ENCODE results near the gene NOD1.
A peak's percentile ranks its signal among the peaks of the same experiment; 100 is the strongest.
"Not testable (repeated sequence)": the region's sequence is repeated elsewhere in the genome, so short reads cannot be mapped to it uniquely, and the experiment has no call there.

Gene NOD1

GRCh38 chr7:30478349-30479201 is at the start of gene NOD1:
NOD1 (minus strand) TSS chr7:30478784; CDS start chr7:30456921, 21,863 bp downstream.
- DNase-seq: peak; percentile 39 to 60

- not testable (repeated sequence) for DNase-seq
Observed at GRCh38 chr7:30527297-30527696, 48.7 kb upstream of the NOD1 start.

GRCh38 chr7:30526163-30526562 is 47.6 kb upstream of the NOD1 start:
- DNase-seq: no peak

DNA sequence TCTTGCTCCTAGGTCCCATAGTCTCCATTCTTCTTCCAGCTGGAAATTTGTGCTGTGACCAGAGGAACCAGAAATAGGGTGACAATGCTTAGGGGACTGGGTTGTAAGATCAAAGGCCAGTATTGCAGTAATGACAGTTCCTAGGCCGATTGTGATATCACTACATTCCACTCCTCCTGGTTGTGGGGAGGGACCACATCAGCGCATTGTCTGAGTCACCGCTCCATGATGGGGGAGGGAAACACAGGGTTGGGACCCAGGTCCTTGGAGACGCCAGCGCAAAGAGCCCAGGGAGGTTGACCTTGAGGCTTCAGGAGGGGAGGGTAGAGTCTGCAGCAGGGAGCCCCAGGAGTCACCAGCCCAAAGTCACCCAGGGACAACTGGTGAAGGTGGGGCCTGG is 46.8 kb upstream of the NOD1 start:
- no peak for DNase-seq

DNA sequence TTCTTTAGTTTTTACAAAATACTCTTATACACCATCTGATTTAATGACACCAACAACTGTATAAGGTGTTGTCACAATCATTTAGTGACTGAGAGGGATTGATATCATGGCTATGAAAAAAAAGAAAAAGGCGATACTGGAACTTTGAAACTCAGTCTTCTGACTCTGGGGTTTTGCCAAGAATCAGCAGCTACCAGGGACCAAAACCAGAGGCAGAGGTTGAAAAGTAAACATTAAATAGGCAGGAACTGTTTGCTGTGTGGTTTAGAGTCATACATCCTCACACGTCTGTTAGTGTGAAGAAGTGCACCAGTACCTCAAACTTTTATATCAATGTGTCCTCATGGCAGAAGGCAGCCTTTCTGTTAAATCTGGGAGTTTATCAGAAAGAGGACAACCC is 46.0 kb upstream of the NOD1 start:
- DNase-seq: no peak

GRCh38 chr7:30523466-30523865 is 44.9 kb upstream of the NOD1 start:
- no peak for DNase-seq

DNA sequence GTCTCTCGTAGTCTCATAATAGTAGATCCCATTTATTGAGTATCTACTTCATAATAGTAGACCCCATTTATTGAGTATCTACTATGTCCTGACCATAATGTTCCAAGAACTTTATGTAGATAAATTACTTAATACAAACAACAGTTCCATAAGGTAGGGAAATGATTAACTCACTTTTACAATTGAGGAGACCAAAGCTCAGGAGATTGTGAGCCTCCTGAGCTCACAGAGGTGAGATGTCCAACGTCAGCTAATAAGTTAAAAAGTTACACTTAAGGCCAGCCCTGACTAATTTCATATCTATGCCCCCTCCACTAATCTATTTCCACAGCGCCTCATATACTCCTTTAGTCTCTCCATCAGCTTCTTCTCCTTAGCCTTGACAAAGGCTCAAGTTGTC is 43.6 kb upstream of the NOD1 start:
- no peak for DNase-seq

- no peak for DNase-seq
Observed at GRCh38 chr7:30521532-30521931, 42.9 kb upstream of the NOD1 start.

DNA sequence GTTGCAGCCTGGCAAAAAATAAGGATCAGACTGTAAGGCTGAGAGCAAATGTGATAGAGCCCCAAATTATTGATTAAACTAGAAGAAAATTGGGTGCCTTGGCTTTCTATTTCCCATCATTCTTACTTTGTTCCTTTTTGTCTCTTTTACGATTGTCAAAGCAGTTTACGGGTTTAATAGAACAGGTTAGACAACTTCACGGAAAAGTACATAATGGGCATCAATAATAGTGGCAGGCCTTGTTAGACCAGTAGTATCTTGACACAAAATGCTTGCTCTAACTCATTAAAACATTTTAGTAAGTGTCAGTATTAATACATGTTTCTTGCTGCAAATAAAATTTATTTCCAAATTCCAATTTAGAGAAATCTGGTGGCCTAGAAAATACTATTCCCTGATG is 40.5 kb upstream of the NOD1 start:
- DNase-seq: no peak

DNA sequence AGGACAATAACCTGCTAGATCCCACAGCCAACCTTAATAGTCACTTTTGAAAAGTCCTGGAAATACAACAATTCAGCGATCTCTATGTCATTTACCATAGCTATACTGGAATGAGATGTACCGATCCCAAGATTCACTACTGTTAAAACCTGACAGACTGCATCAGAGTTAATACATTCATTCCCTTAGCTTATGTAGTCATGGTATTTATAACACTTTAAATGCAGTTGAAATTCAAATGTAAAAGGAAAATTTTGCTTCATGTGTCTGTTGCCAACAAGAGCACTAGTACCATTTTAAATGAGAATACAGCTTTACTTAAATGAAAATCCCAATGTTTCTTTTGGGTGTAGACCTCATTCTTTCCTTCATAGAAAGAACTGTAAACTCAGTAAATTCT is 37.2 kb upstream of the NOD1 start:
- DNase-seq: no peak

- DNase-seq: no peak
Observed at GRCh38 chr7:30514776-30515175, 36.2 kb upstream of the NOD1 start.

GRCh38 chr7:30514177-30514576 is 35.6 kb upstream of the NOD1 start:
- no peak for DNase-seq

GRCh38 chr7:30513762-30514161 is 35.2 kb upstream of the NOD1 start:
- no peak for DNase-seq

DNA sequence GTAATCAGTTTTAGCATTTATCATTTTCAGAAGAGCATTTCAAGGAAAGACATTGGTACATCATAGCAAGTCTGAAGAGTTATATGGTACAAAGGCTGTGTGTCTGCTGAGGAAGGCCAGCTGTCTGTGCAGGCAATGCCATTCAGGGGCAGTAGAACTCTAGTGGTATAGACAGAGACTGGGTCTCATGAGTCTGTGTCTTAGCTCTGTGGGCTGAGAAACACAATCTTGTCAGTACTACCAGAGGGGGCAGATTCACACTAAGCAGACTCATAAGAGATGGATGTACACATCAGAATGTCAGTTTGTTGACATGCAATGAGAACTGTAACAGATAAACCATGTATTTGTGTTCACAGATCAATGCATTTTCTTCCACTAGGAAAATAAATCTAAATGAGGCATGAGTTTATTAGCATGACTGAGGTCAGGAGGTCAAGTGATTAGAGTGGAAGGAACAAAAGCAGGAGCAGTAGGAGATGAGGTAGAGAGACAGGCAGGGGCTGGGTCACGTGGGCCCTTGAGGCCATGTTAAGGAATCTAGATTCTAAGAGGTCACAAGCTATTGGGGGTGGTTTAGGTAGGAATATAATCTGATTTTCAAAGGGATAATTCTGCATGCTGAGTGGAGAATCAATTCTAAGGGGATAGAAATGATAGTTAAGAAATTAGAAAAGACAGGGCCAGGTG is 33.5 kb upstream of the NOD1 start:
- no peak for DNase-seq

GRCh38 chr7:30511494-30511893 is 32.9 kb upstream of the NOD1 start:
- no peak for DNase-seq

DNA sequence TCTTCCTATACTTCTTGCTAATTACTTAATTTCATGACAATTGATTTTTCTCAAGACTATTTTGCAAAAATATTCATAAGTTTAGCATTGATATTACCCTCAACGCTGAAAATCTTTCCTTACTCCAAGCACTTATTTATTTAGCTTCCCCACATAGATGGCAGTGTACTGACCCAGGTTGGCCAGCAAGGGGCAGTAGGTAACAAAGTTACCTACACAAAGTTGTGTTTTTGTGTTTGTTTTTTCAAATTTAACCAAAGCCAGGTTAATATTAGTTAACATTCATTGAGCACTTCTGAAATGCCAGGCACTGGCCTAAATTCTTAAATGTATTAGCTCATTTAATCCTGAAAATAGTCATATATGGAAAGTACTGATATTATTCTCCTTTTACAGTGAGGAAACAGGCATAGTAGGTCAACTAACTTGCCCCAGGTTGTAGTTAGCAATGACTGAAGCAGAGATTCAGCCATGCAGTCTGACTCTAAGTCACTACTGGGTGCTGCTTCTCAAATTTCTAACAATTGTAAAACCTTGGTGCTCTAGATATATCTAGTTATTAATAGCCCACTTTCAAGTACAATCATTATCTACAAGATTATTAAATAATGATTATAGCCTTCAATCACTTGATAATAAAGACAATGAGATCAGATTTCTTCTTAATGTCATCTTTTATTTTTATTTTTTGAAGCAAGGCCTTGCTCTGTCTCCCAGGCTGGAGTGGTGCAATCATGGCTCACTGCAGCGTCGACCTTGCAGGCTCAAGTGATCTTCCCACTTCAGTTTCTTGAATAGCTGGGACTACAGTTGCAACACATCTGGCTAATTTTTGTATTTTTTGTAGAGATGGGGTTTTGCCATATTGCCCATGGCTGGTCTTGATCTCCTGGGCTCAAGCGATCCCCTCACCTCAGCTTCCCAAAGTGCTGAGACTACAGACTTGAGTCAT is 31.8 kb upstream of the NOD1 start:
- no peak for DNase-seq

- not testable (repeated sequence) for DNase-seq
Observed at GRCh38 chr7:30509171-30509857, 30.7 kb upstream of the NOD1 start.

GRCh38 chr7:30507346-30507900 is 28.8 kb upstream of the NOD1 start:
- DNase-seq: not testable (repeated sequence)

- no peak for DNase-seq
Observed at GRCh38 chr7:30505174-30505697, 26.7 kb upstream of the NOD1 start.

DNA sequence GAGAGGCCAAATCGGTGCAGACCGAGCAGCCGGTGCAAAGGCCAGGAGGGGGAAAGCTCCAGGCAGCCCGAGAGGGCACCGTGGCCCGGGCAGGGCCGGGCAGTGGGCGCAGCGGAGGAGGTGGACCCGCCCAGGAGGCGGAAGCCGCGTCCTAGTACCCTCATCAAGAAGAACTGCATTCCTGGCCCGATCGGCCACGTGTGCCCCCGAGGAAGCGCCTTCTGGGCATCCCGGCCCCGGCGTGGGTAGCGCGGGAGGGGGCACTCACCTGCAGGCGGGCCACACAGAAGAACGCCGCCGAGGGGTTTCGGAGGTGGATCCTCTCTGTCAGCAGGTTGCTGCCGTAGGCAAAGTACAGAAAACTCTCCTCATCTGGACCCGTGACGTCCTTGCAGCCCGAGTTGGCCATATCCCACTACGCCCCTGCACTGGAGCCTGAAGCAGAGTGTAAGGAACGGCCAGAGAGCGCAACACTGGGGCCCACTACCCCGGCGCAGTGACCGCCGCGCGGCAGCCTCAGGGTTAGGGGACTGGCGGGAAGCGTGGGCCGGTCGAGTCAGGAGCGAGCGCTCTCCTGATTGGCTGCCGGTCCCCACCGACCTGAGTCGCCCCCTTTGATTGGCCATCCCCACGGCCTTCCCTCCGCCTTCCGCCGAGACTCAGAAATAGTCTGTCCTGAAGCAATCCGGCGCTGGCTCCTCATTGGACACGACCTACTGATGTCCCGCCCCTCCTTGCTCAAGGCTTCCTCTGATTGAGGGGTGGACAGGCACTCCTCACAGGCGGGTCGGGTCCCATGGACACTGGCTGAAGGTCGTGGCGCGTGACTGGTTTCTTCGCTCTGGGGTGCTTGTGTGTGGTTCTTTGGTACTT is 26.0 kb upstream of the NOD1 start, which contains the start of gene GGCT:
Gene GGCT (minus strand): TSS at position 529 of the 873 bp plus-strand sequence. CDS start 120 bp downstream, at position 409.
- DNase-seq: peak; percentile 97 to 98

Data from NCI-H1930 (cell line).